ENCODE results near the gene PHF21B.

PHF21B gene

GRCh38 chr22:44839721-44840120, 170.1 kb downstream of the PHF21B start:
- Histone ChIP-seq H3K4me3 (ENCODE audit: insufficient read depth in 1 of 2, low read depth in 1 of 2, low read length in 2 of 2) (no peak overlapping the region), H4K8ac (ENCODE audit: low read length) (no peak overlapping the region), H3K9me3 (ENCODE audit: control insufficient read depth, low read length) (peaks cover 9% of the 10 kb centered on the region), H3K36me3 (ENCODE audit: control insufficient read depth in 1 of 2, insufficient read depth in 2 of 2, low read depth in 1 of 2, low read length in 2 of 2) (no peaks in the 10 kb centered on the region), H2AK5ac (ENCODE audit: low read length, severe bottlenecking) (no peak overlapping the region), H3K14ac (ENCODE audit: low read length in 2 of 2) (no peak overlapping the region), H2BK120ac (ENCODE audit: low read depth, low read length) (no peak overlapping the region), H3K79me1 (replicated peaks; ENCODE audit: low read length, poor library complexity, severe bottlenecking) (no peaks in the 10 kb centered on the region), H4K91ac (ENCODE audit: low read length) (no peak overlapping the region), H3K4ac (ENCODE audit: low read depth in 1 of 2, low read length in 2 of 2) (no peak overlapping the region), H2BK12ac (ENCODE audit: low read length in 2 of 2) (no peak overlapping the region), H3K4me1 (ENCODE audit: control insufficient read depth, insufficient read depth, low read depth, low read length) (no peaks in the 10 kb centered on the region), H3K18ac (ENCODE audit: low read depth in 1 of 2, low read length in 2 of 2) (no peak overlapping the region), H2BK15ac (ENCODE audit: low read depth, poor library complexity, severe bottlenecking) (no peak overlapping the region), H3K27me3 (ENCODE audit: control insufficient read depth in 1 of 2, insufficient read depth in 1 of 2, low read length in 2 of 2) (peaks cover 6 to 43% of the 10 kb centered on the region in 2 experiments), H3K27ac (ENCODE audit: low read length, poor library complexity, severe bottlenecking) (no peak overlapping the region), H2BK5ac (ENCODE audit: low read depth, low read length, poor library complexity, severe bottlenecking) (no peak overlapping the region), H2AFZ (ENCODE audit: low read depth, low read length) (no peak overlapping the region), H3K4me2 (ENCODE audit: low read length, poor library complexity, severe bottlenecking) (no peak overlapping the region), H3K9ac (ENCODE audit: low read length) (no peak overlapping the region), H3K23ac (ENCODE audit: low read length in 2 of 2) (no peak overlapping the region)
- no peak for DNase-seq
- WGBS = 84% methylated on average over 13 of the region's 13 CpGs

GRCh38 chr22:44839061-44839460, 170.7 kb downstream of the PHF21B start:
- Histone ChIP-seq H2BK120ac (ENCODE audit: low read depth, low read length) (no peak overlapping the region), H2BK12ac (ENCODE audit: low read length in 2 of 2) (no peak overlapping the region), H3K36me3 (ENCODE audit: control insufficient read depth in 1 of 2, insufficient read depth in 2 of 2, low read depth in 1 of 2, low read length in 2 of 2) (no peaks in the 10 kb centered on the region), H3K18ac (ENCODE audit: low read depth in 1 of 2, low read length in 2 of 2) (no peak overlapping the region), H3K4ac (ENCODE audit: low read depth in 1 of 2, low read length in 2 of 2) (no peak overlapping the region), H4K8ac (ENCODE audit: low read length) (no peak overlapping the region), H3K9ac (ENCODE audit: low read length) (no peak overlapping the region), H3K4me2 (ENCODE audit: low read length, poor library complexity, severe bottlenecking) (no peak overlapping the region), H3K9me3 (ENCODE audit: control insufficient read depth, low read length) (peaks cover 10% of the 10 kb centered on the region), H4K91ac (ENCODE audit: low read length) (no peak overlapping the region), H3K14ac (ENCODE audit: low read length in 2 of 2) (no peak overlapping the region), H3K79me1 (replicated peaks; ENCODE audit: low read length, poor library complexity, severe bottlenecking) (no peaks in the 10 kb centered on the region), H3K27ac (ENCODE audit: low read length, poor library complexity, severe bottlenecking) (no peak overlapping the region), H2BK5ac (ENCODE audit: low read depth, low read length, poor library complexity, severe bottlenecking) (no peak overlapping the region), H3K27me3 (ENCODE audit: control insufficient read depth in 1 of 2, insufficient read depth in 1 of 2, low read length in 2 of 2) (peaks cover 6 to 43% of the 10 kb centered on the region in 2 experiments), H2AK5ac (ENCODE audit: low read length, severe bottlenecking) (no peak overlapping the region), H2AFZ (ENCODE audit: low read depth, low read length) (no peak overlapping the region), H2BK15ac (ENCODE audit: low read depth, poor library complexity, severe bottlenecking) (no peak overlapping the region), H3K4me3 (ENCODE audit: insufficient read depth in 1 of 2, low read depth in 1 of 2, low read length in 2 of 2) (no peak overlapping the region), H3K23ac (ENCODE audit: low read length in 2 of 2) (no peak overlapping the region), H3K4me1 (ENCODE audit: control insufficient read depth, insufficient read depth, low read depth, low read length) (no peaks in the 10 kb centered on the region)
- no peak for DNase-seq
- 71% methylated on average over 7 of the region's 7 CpGs for WGBS

GRCh38 chr22:44838316-44839016, 171.3 kb downstream of the PHF21B start:
- Histone ChIP-seq H3K36me3 (ENCODE audit: control insufficient read depth in 1 of 2, insufficient read depth in 2 of 2, low read depth in 1 of 2, low read length in 2 of 2) (no peaks in the 10 kb centered on the region), H2BK120ac (ENCODE audit: low read depth, low read length) (no peak overlapping the region), H3K9ac (ENCODE audit: low read length) (no peak overlapping the region), H2AK5ac (ENCODE audit: low read length, severe bottlenecking) (no peak overlapping the region), H3K4me2 (ENCODE audit: low read length, poor library complexity, severe bottlenecking) (no peak overlapping the region), H2BK12ac (ENCODE audit: low read length in 2 of 2) (no peak overlapping the region), H3K23ac (ENCODE audit: low read length in 2 of 2) (no peak overlapping the region), H4K91ac (ENCODE audit: low read length) (no peak overlapping the region), H3K79me1 (replicated peaks; ENCODE audit: low read length, poor library complexity, severe bottlenecking) (no peaks in the 10 kb centered on the region), H3K4me3 (ENCODE audit: insufficient read depth in 1 of 2, low read depth in 1 of 2, low read length in 2 of 2) (no peak overlapping the region), H3K4me1 (ENCODE audit: control insufficient read depth, insufficient read depth, low read depth, low read length) (no peaks in the 10 kb centered on the region), H3K27me3 (ENCODE audit: control insufficient read depth in 1 of 2, insufficient read depth in 1 of 2, low read length in 2 of 2) (peaks cover 6 to 43% of the 10 kb centered on the region in 2 experiments), H3K18ac (ENCODE audit: low read depth in 1 of 2, low read length in 2 of 2) (no peak overlapping the region), H2BK15ac (ENCODE audit: low read depth, poor library complexity, severe bottlenecking) (no peak overlapping the region), H4K8ac (ENCODE audit: low read length) (no peak overlapping the region), H3K4ac (ENCODE audit: low read depth in 1 of 2, low read length in 2 of 2) (no peak overlapping the region), H3K14ac (ENCODE audit: low read length in 2 of 2) (no peak overlapping the region), H3K9me3 (ENCODE audit: control insufficient read depth, low read length) (peaks cover 15% of the 10 kb centered on the region), H2AFZ (ENCODE audit: low read depth, low read length) (no peak overlapping the region), H2BK5ac (ENCODE audit: low read depth, low read length, poor library complexity, severe bottlenecking) (no peak overlapping the region), H3K27ac (ENCODE audit: low read length, poor library complexity, severe bottlenecking) (no peak overlapping the region)
- no peak for DNase-seq
- WGBS = 87% methylated on average over 16 of the region's 16 CpGs

- Histone ChIP-seq H2BK120ac (ENCODE audit: low read depth, low read length) (no peak overlapping the region), H3K18ac (ENCODE audit: low read depth in 1 of 2, low read length in 2 of 2) (no peak overlapping the region), H3K14ac (ENCODE audit: low read length in 2 of 2) (no peak overlapping the region), H3K4ac (ENCODE audit: low read depth in 1 of 2, low read length in 2 of 2) (no peak overlapping the region), H2AFZ (ENCODE audit: low read depth, low read length) (no peak overlapping the region), H3K27ac (ENCODE audit: low read length, poor library complexity, severe bottlenecking) (no peak overlapping the region), H3K36me3 (ENCODE audit: control insufficient read depth in 1 of 2, insufficient read depth in 2 of 2, low read depth in 1 of 2, low read length in 2 of 2) (no peaks in the 10 kb centered on the region), H3K23ac (ENCODE audit: low read length in 2 of 2) (no peak overlapping the region), H3K79me1 (replicated peaks; ENCODE audit: low read length, poor library complexity, severe bottlenecking) (no peaks in the 10 kb centered on the region), H2AK5ac (ENCODE audit: low read length, severe bottlenecking) (no peak overlapping the region), H2BK5ac (ENCODE audit: low read depth, low read length, poor library complexity, severe bottlenecking) (no peak overlapping the region), H3K4me1 (ENCODE audit: control insufficient read depth, insufficient read depth, low read depth, low read length) (no peaks in the 10 kb centered on the region), H3K9me3 (ENCODE audit: control insufficient read depth, low read length) (peaks cover 15% of the 10 kb centered on the region), H2BK15ac (ENCODE audit: low read depth, poor library complexity, severe bottlenecking) (no peak overlapping the region), H3K9ac (ENCODE audit: low read length) (no peak overlapping the region), H3K27me3 (ENCODE audit: control insufficient read depth in 1 of 2, insufficient read depth in 1 of 2, low read length in 2 of 2) (peaks cover 6 to 43% of the 10 kb centered on the region in 2 experiments), H2BK12ac (ENCODE audit: low read length in 2 of 2) (no peak overlapping the region), H4K8ac (ENCODE audit: low read length) (no peak overlapping the region), H4K91ac (ENCODE audit: low read length) (no peak overlapping the region), H3K4me2 (ENCODE audit: low read length, poor library complexity, severe bottlenecking) (no peak overlapping the region), H3K4me3 (ENCODE audit: insufficient read depth in 1 of 2, low read depth in 1 of 2, low read length in 2 of 2) (no peak overlapping the region)
- no peak for DNase-seq
- 84% methylated on average over 15 of the region's 15 CpGs for WGBS
Observed at GRCh38 chr22:44837481-44837880, 172.3 kb downstream of the PHF21B start.

Data from mesenchymal stem cell (in vitro differentiated cells and primary cell).